Measurements from ENCODE around the gene NDUFAF2.

The NDUFAF2 gene

GRCh38 chr5:60997721-60998120 is 52.7 kb downstream of the NDUFAF2 start:
- no peak for TF ChIP-seq CTCF (IDR thresholded peaks at IDR 0.05; ENCODE audit: low read depth, low read length, missing control alignments)
- H3K4me3 ChIP-seq (replicated peaks; ENCODE audit: low read depth, low read length), result no peak overlapping the region
- no peak for DNase-seq (ENCODE audit: extremely low read depth, low read depth)

DNA sequence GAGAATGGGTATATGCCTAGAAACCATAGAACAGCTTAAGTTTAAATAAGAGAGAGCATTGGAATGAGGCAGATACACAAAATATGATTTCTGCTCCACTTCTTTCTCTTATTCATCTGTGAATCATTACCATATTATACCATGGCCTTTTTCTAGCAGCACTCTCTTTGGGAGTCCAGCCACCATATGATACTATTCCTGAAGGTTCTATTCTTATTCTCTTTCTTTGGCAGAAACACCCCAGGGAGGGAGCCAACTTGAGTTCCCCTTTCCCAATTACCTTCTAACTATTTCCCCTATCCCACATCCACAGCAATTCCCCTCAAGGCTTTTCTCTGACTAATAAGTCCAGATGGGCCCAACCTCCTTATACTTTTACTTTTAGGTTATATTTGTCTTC is 55.9 kb downstream of the NDUFAF2 start:
- H3K4me3 ChIP-seq (replicated peaks; ENCODE audit: low read depth, low read length), result no peak overlapping the region
- no peak for DNase-seq (ENCODE audit: extremely low read depth, low read depth)
- TF ChIP-seq CTCF (IDR thresholded peaks at IDR 0.05; ENCODE audit: low read depth, low read length, missing control alignments), result no peak

- TF ChIP-seq CTCF (IDR thresholded peaks at IDR 0.05; ENCODE audit: low read depth, low read length, missing control alignments), result no peak
- no peak overlapping the region for H3K4me3 ChIP-seq (replicated peaks; ENCODE audit: low read depth, low read length)
- no peak for DNase-seq (ENCODE audit: extremely low read depth, low read depth)
Measured at GRCh38 chr5:61001647-61002046, 56.6 kb downstream of the NDUFAF2 start.

GRCh38 chr5:61002611-61003355 is 57.8 kb downstream of the NDUFAF2 start:
- H3K4me3 ChIP-seq (replicated peaks; ENCODE audit: low read depth, low read length), result no peak overlapping the region
- no peak for DNase-seq (ENCODE audit: extremely low read depth, low read depth)
- TF ChIP-seq CTCF (IDR thresholded peaks at IDR 0.05; ENCODE audit: low read depth, low read length, missing control alignments), result no peak

GRCh38 chr5:61004448-61004847 is 59.4 kb downstream of the NDUFAF2 start:
- no peak for TF ChIP-seq CTCF (IDR thresholded peaks at IDR 0.05; ENCODE audit: low read depth, low read length, missing control alignments)
- DNase-seq (ENCODE audit: extremely low read depth, low read depth), result no peak
- no peak overlapping the region for H3K4me3 ChIP-seq (replicated peaks; ENCODE audit: low read depth, low read length)

DNA sequence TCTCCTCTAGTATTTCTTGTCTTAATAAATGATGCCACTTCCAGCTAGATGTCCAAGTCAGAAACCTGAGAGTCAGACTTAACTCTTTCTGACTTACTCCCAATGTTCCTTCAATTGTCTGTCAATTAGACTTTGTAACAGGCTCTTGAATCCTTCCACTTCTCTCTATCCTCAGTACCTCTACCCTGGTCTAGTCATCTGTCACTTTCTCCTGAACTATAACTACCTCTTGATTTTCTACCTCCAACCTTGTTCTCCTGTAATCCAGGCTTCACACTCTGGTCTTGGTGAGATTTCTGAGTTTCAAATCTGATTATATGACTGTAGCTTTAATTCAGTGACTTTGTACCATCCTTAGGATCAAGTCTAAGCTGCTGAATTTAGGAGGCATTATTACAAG is 64.9 kb downstream of the NDUFAF2 start:
- H3K4me3 ChIP-seq (replicated peaks; ENCODE audit: low read depth, low read length), result no peak overlapping the region
- DNase-seq (ENCODE audit: extremely low read depth, low read depth), result no peak
- TF ChIP-seq CTCF (IDR thresholded peaks at IDR 0.05; ENCODE audit: low read depth, low read length, missing control alignments), result no peak

Data from HFF-Myc (cell line).